Esophagus squamous epithelium (tissue), 4 donors: Measurements from ENCODE around the gene LTF.

Source experiments
- POLR2A ChIP-seq, 4 donors: fragments of 450-650 bp; IDR thresholded peaks; one replicate each; pipeline ENCODE4 v1.6.1; 2017; ENCODE audit warnings: antibody characterized with exemption in 4 of 4, mild to moderate bottlenecking in 4 of 4, moderate library complexity in 3 of 4
- TF ChIP-seq, protein P1 (sequence below), 6 experiments: fragments of 450-650 bp in 4 of 6; fragments of 200-600 bp in 2 of 6; sonication (generic) in 2 of 6; IDR thresholded peaks; one replicate each; pipeline ENCODE4 v1.5.1; 2016 to 2019; ENCODE audit warnings: antibody characterized with exemption in 6 of 6, mild to moderate bottlenecking in 4 of 6, moderate library complexity in 4 of 6

DNA sequence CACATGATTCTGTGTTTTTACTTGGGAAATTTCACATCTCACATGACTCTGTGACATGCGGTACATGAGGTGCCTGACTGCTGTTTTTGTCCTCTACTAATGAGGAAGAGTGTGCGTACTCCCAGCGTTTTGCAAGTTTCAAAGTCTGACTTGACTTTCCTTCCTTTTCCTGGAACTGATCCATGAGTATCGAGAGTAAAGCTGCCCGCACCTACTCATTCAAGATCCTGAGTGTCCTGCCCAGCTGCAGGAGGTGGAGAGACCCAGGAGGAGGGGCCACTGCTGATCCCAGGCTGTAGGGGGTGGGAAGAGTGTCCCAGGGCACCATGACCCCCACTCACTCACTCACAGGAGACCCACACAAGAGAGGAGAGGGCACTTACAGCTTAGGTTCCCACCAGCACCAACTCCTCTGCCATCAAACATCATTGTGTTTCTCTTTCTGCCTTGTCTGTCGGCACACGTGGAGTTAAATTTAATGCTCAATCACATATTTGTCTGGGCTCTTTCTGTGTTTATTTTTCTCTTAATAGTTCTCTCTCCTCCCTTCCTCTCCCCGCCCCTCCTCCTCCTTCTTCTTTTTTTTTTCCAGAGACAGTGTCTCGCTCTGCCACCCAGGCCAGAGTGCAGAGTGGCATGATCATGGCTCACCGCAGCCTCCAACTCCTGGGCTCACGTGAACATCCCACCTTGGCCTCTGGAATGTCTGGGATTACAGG, 59.2 kb downstream of the LTF start:
- TF ChIP-seq, protein P1, sequence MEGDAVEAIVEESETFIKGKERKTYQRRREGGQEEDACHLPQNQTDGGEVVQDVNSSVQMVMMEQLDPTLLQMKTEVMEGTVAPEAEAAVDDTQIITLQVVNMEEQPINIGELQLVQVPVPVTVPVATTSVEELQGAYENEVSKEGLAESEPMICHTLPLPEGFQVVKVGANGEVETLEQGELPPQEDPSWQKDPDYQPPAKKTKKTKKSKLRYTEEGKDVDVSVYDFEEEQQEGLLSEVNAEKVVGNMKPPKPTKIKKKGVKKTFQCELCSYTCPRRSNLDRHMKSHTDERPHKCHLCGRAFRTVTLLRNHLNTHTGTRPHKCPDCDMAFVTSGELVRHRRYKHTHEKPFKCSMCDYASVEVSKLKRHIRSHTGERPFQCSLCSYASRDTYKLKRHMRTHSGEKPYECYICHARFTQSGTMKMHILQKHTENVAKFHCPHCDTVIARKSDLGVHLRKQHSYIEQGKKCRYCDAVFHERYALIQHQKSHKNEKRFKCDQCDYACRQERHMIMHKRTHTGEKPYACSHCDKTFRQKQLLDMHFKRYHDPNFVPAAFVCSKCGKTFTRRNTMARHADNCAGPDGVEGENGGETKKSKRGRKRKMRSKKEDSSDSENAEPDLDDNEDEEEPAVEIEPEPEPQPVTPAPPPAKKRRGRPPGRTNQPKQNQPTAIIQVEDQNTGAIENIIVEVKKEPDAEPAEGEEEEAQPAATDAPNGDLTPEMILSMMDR (IDR thresholded peaks at IDR 0.05): no peak
- TF ChIP-seq POLR2A (IDR thresholded peaks at IDR 0.05): no peak
